GM18867 (cell line): ENCODE data around the gene WWOX.
"Not testable (repeated sequence)": the region's sequence is repeated elsewhere in the genome, so short reads cannot be mapped to it uniquely, and the experiment has no call there.

Source experiments
- ATAC-seq: cut with Tn5 transposase; IDR thresholded peaks from one replicate; pipeline ENCODE4 v1.9.1; 2021; ENCODE audit warnings: mild to moderate bottlenecking, moderate library complexity; ENCODE audit not compliant: unreplicated experiment

The WWOX gene

GRCh38 chr16:78667675-78668074 lies 568.2 kb downstream of the WWOX start:
- ATAC-seq, result no peak

- no peak for ATAC-seq
Observed at GRCh38 chr16:78668393-78668792, 568.9 kb downstream of the WWOX start.

GRCh38 chr16:78669994-78670393 lies 570.5 kb downstream of the WWOX start:
- no peak for ATAC-seq

GRCh38 chr16:78672779-78673556 lies 573.5 kb downstream of the WWOX start:
- no peak for ATAC-seq

GRCh38 chr16:78673884-78674283 lies 574.4 kb downstream of the WWOX start:
- ATAC-seq, result no peak

- ATAC-seq, result no peak
Observed at GRCh38 chr16:78675312-78675711, 575.9 kb downstream of the WWOX start.

GRCh38 chr16:78675951-78676792 lies 576.7 kb downstream of the WWOX start:
- ATAC-seq, result no peak

GRCh38 chr16:78677181-78677731 lies 577.8 kb downstream of the WWOX start:
- no peak for ATAC-seq

- ATAC-seq, result no peak
Observed at GRCh38 chr16:78679546-78679945, 580.1 kb downstream of the WWOX start.

GRCh38 chr16:78681743-78682142 lies 582.3 kb downstream of the WWOX start:
- ATAC-seq, result no peak

GRCh38 chr16:78684030-78684611 lies 584.7 kb downstream of the WWOX start:
- no peak for ATAC-seq

- ATAC-seq, result no peak
Observed at GRCh38 chr16:78684655-78685375, 585.4 kb downstream of the WWOX start.

- ATAC-seq, result no peak
Observed at GRCh38 chr16:78686601-78687000, 587.1 kb downstream of the WWOX start.

GRCh38 chr16:78689028-78689427 lies 589.6 kb downstream of the WWOX start:
- ATAC-seq, result no peak

GRCh38 chr16:78689536-78689935 lies 590.1 kb downstream of the WWOX start:
- ATAC-seq, result no peak

GRCh38 chr16:78690510-78690909 lies 591.1 kb downstream of the WWOX start:
- ATAC-seq, result no peak

- not testable (repeated sequence) for ATAC-seq
Observed at GRCh38 chr16:78691746-78692145, 592.3 kb downstream of the WWOX start.

- ATAC-seq, result no peak
Observed at GRCh38 chr16:78693496-78693895, 594.0 kb downstream of the WWOX start.

- no peak for ATAC-seq
Observed at GRCh38 chr16:78694414-78694813, 595.0 kb downstream of the WWOX start.

GRCh38 chr16:78695391-78695790 lies 595.9 kb downstream of the WWOX start:
- ATAC-seq, result no peak

GRCh38 chr16:78696797-78697196 lies 597.3 kb downstream of the WWOX start:
- ATAC-seq, result no peak
